ENCODE results near the gene SLC25A45.
"Not testable (repeated sequence)": the region's sequence is repeated elsewhere in the genome, so short reads cannot be mapped to it uniquely, and the experiment has no call there.

The SLC25A45 gene

GRCh38 chr11:65415499-65416340 is 33.3 kb upstream of the SLC25A45 start:
- Histone ChIP-seq H3K9me3 (ENCODE audit: control insufficient read depth in 2 of 2, low read length in 2 of 2) (no peaks in the 10 kb centered on the region), H3K9ac (ENCODE audit: low read depth in 1 of 2, low read length in 2 of 2) (peak overlapping the region; percentile 96 to 100), H3K27ac (ENCODE audit: low read depth in 2 of 2, low read length in 2 of 2) (peak overlapping the region; percentile 100), H3K36me3 (ENCODE audit: control insufficient read depth in 2 of 2, insufficient read depth in 2 of 2, low read length in 2 of 2) (peaks cover 9 to 22% of the 10 kb centered on the region in 2 donors), H3K27me3 (ENCODE audit: control insufficient read depth in 2 of 2, insufficient read depth in 2 of 2, low read length in 2 of 2) (no peaks in the 10 kb centered on the region), H3K4me3 (ENCODE audit: low read length in 2 of 2) (peak overlapping the region; percentile 18 to 63), H3K4me1 (ENCODE audit: control insufficient read depth in 2 of 2, insufficient read depth in 2 of 2, low read length in 2 of 2) (peaks cover 48 to 49% of the 10 kb centered on the region in 2 donors)

- no peak overlapping the region for H3K9ac ChIP-seq (ENCODE audit: low read depth in 1 of 2, low read length in 2 of 2)
- peaks cover 41% of the 10 kb centered on the region in 2 donors for H3K4me1 ChIP-seq (ENCODE audit: control insufficient read depth in 2 of 2, insufficient read depth in 2 of 2, low read length in 2 of 2)
Measured at GRCh38 chr11:65414776-65415498, 32.5 kb upstream of the SLC25A45 start.

GRCh38 chr11:65413077-65413664 is 30.7 kb upstream of the SLC25A45 start:
- H3K9ac ChIP-seq (ENCODE audit: low read depth in 1 of 2, low read length in 2 of 2); H3K4me3 ChIP-seq (ENCODE audit: low read length in 2 of 2); H3K27me3 ChIP-seq (ENCODE audit: control insufficient read depth in 2 of 2, insufficient read depth in 2 of 2, low read length in 2 of 2); H3K27ac ChIP-seq (ENCODE audit: low read depth in 2 of 2, low read length in 2 of 2); H3K9me3 ChIP-seq (ENCODE audit: control insufficient read depth in 2 of 2, low read length in 2 of 2): not testable (repeated sequence)
- Histone ChIP-seq H3K4me1 (ENCODE audit: control insufficient read depth in 2 of 2, insufficient read depth in 2 of 2, low read length in 2 of 2) (peaks cover 25% of the 10 kb centered on the region in 2 donors), H3K36me3 (ENCODE audit: control insufficient read depth in 2 of 2, insufficient read depth in 2 of 2, low read length in 2 of 2) (peaks cover 27 to 38% of the 10 kb centered on the region in 2 donors)

More at GRCh38 chr11:65414776-65415498, 32.5 kb upstream of the SLC25A45 start:
- H3K27ac ChIP-seq (ENCODE audit: low read depth in 2 of 2, low read length in 2 of 2), result no peak overlapping the region
- no peak overlapping the region for H3K4me3 ChIP-seq (ENCODE audit: low read length in 2 of 2)
- H3K36me3 ChIP-seq (ENCODE audit: control insufficient read depth in 2 of 2, insufficient read depth in 2 of 2, low read length in 2 of 2), result peaks cover 11 to 23% of the 10 kb centered on the region in 2 donors
- no peaks in the 10 kb centered on the region for H3K9me3 ChIP-seq (ENCODE audit: control insufficient read depth in 2 of 2, low read length in 2 of 2)
- H3K27me3 ChIP-seq (ENCODE audit: control insufficient read depth in 2 of 2, insufficient read depth in 2 of 2, low read length in 2 of 2), result no peaks in the 10 kb centered on the region

GRCh38 chr11:65412271-65413076 is 30.0 kb upstream of the SLC25A45 start:
- Histone ChIP-seq H3K4me1 (ENCODE audit: control insufficient read depth in 2 of 2, insufficient read depth in 2 of 2, low read length in 2 of 2) (peaks cover 18% of the 10 kb centered on the region in 2 donors), H3K27ac (ENCODE audit: low read depth in 2 of 2, low read length in 2 of 2) (no peak overlapping the region), H3K9me3 (ENCODE audit: control insufficient read depth in 2 of 2, low read length in 2 of 2) (no peaks in the 10 kb centered on the region), H3K4me3 (ENCODE audit: low read length in 2 of 2) (no peak overlapping the region), H3K36me3 (ENCODE audit: control insufficient read depth in 2 of 2, insufficient read depth in 2 of 2, low read length in 2 of 2) (peaks cover 27 to 38% of the 10 kb centered on the region in 2 donors), H3K9ac (ENCODE audit: low read depth in 1 of 2, low read length in 2 of 2) (no peak overlapping the region), H3K27me3 (ENCODE audit: control insufficient read depth in 2 of 2, insufficient read depth in 2 of 2, low read length in 2 of 2) (no peaks in the 10 kb centered on the region)

- Histone ChIP-seq H3K36me3 (ENCODE audit: control insufficient read depth in 2 of 2, insufficient read depth in 2 of 2, low read length in 2 of 2) (peaks cover 27 to 40% of the 10 kb centered on the region in 2 donors), H3K9ac (ENCODE audit: low read depth in 1 of 2, low read length in 2 of 2) (no peak overlapping the region), H3K4me3 (ENCODE audit: low read length in 2 of 2) (no peak overlapping the region), H3K27me3 (ENCODE audit: control insufficient read depth in 2 of 2, insufficient read depth in 2 of 2, low read length in 2 of 2) (no peaks in the 10 kb centered on the region), H3K27ac (ENCODE audit: low read depth in 2 of 2, low read length in 2 of 2) (no peak overlapping the region), H3K4me1 (ENCODE audit: control insufficient read depth in 2 of 2, insufficient read depth in 2 of 2, low read length in 2 of 2) (peaks cover 10% of the 10 kb centered on the region in 2 donors), H3K9me3 (ENCODE audit: control insufficient read depth in 2 of 2, low read length in 2 of 2) (no peaks in the 10 kb centered on the region)
Measured at GRCh38 chr11:65411681-65412070, 29.2 kb upstream of the SLC25A45 start.

- peaks cover 27 to 40% of the 10 kb centered on the region in 2 donors for H3K36me3 ChIP-seq (ENCODE audit: control insufficient read depth in 2 of 2, insufficient read depth in 2 of 2, low read length in 2 of 2)
Measured at GRCh38 chr11:65410936-65411680, 28.7 kb upstream of the SLC25A45 start.

GRCh38 chr11:65404638-65405339 is 22.3 kb upstream of the SLC25A45 start:
- Histone ChIP-seq H3K9ac (ENCODE audit: low read depth in 1 of 2, low read length in 2 of 2) (no peak overlapping the region), H3K27me3 (ENCODE audit: control insufficient read depth in 2 of 2, insufficient read depth in 2 of 2, low read length in 2 of 2) (no peaks in the 10 kb centered on the region), H3K36me3 (ENCODE audit: control insufficient read depth in 2 of 2, insufficient read depth in 2 of 2, low read length in 2 of 2) (peaks cover 29 to 41% of the 10 kb centered on the region in 2 donors), H3K9me3 (ENCODE audit: control insufficient read depth in 2 of 2, low read length in 2 of 2) (no peaks in the 10 kb centered on the region), H3K4me1 (ENCODE audit: control insufficient read depth in 2 of 2, insufficient read depth in 2 of 2, low read length in 2 of 2) (peaks cover 13 to 20% of the 10 kb centered on the region in 2 donors), H3K4me3 (ENCODE audit: low read length in 2 of 2) (no peak overlapping the region), H3K27ac (ENCODE audit: low read depth in 2 of 2, low read length in 2 of 2) (peak overlapping the region in 1 of 2 donors; percentile 71)

More at GRCh38 chr11:65410936-65411680, 28.7 kb upstream of the SLC25A45 start:
- Histone ChIP-seq H3K27me3 (ENCODE audit: control insufficient read depth in 2 of 2, insufficient read depth in 2 of 2, low read length in 2 of 2) (no peaks in the 10 kb centered on the region), H3K27ac (ENCODE audit: low read depth in 2 of 2, low read length in 2 of 2) (no peak overlapping the region), H3K4me1 (ENCODE audit: control insufficient read depth in 2 of 2, insufficient read depth in 2 of 2, low read length in 2 of 2) (peaks cover 4 to 5% of the 10 kb centered on the region in 2 donors), H3K4me3 (ENCODE audit: low read length in 2 of 2) (no peak overlapping the region), H3K9me3 (ENCODE audit: control insufficient read depth in 2 of 2, low read length in 2 of 2) (no peaks in the 10 kb centered on the region), H3K9ac (ENCODE audit: low read depth in 1 of 2, low read length in 2 of 2) (no peak overlapping the region)

GRCh38 chr11:65404210-65404609 is 21.8 kb upstream of the SLC25A45 start:
- peaks cover 29 to 41% of the 10 kb centered on the region in 2 donors for H3K36me3 ChIP-seq (ENCODE audit: control insufficient read depth in 2 of 2, insufficient read depth in 2 of 2, low read length in 2 of 2)
- no peaks in the 10 kb centered on the region for H3K9me3 ChIP-seq (ENCODE audit: control insufficient read depth in 2 of 2, low read length in 2 of 2)
- H3K27me3 ChIP-seq (ENCODE audit: control insufficient read depth in 2 of 2, insufficient read depth in 2 of 2, low read length in 2 of 2), result no peaks in the 10 kb centered on the region
- peak overlapping the region; percentile 57 to 71 for H3K27ac ChIP-seq (ENCODE audit: low read depth in 2 of 2, low read length in 2 of 2)
- peaks cover 13 to 20% of the 10 kb centered on the region in 2 donors for H3K4me1 ChIP-seq (ENCODE audit: control insufficient read depth in 2 of 2, insufficient read depth in 2 of 2, low read length in 2 of 2)
- no peak overlapping the region for H3K9ac ChIP-seq (ENCODE audit: low read depth in 1 of 2, low read length in 2 of 2)
- no peak overlapping the region for H3K4me3 ChIP-seq (ENCODE audit: low read length in 2 of 2)
